DOHH2 (cell line): Measurements from ENCODE around the gene FRAS1.

Experiments
- H3F3A ChIP-seq: fragments of 200-600 bp; sonication (generic), shearing (Covaris generic); 2 replicates; pipeline ENCODE4 v1.6.0; 2016; ENCODE audit warnings: antibody characterized with exemption, mild to moderate bottlenecking; ENCODE audit not compliant: control insufficient read depth, insufficient read depth
- H3K27ac ChIP-seq: fragments of 200-600 bp; sonication (generic); 2 replicates; pipeline ENCODE4 v1.5.1; 2014; ENCODE audit warnings: low read depth, mild to moderate bottlenecking, low read length, moderate library complexity
- H3K27me3 ChIP-seq: fragments of 200-600 bp; sonication (generic); 2 replicates; pipeline ENCODE4 v1.6.1; 2014; ENCODE audit warnings: mild to moderate bottlenecking, low read length, mixed read lengths; ENCODE audit not compliant: control insufficient read depth
- H3K36me3 ChIP-seq: fragments of 200-600 bp; sonication (generic); 2 replicates; pipeline ENCODE4 v1.6.1; 2014; ENCODE audit warnings: mild to moderate bottlenecking, low read length, moderate library complexity, mixed read lengths; ENCODE audit not compliant: control insufficient read depth
- H3K4me1 ChIP-seq: fragments of 200-600 bp; sonication (generic); 2 replicates; pipeline ENCODE4 v1.6.1; 2014; ENCODE audit warnings: mild to moderate bottlenecking, low read length, mixed read lengths; ENCODE audit not compliant: control insufficient read depth
- H3K4me2 ChIP-seq: fragments of 200-600 bp; sonication (generic); 2 replicates; pipeline ENCODE4 v1.6.0; 2014; ENCODE audit warnings: mild to moderate bottlenecking, low read length, moderate library complexity
- H3K4me3 ChIP-seq: fragments of 200-600 bp; sonication (generic); 2 replicates; pipeline ENCODE4 v1.5.1; 2014; ENCODE audit warnings: mild to moderate bottlenecking, low read length, mixed read lengths
- H3K79me2 ChIP-seq: fragments of 200-600 bp; sonication (generic); 2 replicates; pipeline ENCODE4 v1.6.1; 2014; ENCODE audit warnings: mild to moderate bottlenecking, low read length, mixed read lengths; ENCODE audit not compliant: control insufficient read depth
- H3K9me2 ChIP-seq: fragments of 200-600 bp; sonication (generic); replicated peaks from 2 replicates; pipeline ENCODE4 v1.6.1; 2014; ENCODE audit warnings: mild to moderate bottlenecking, low read length, mixed read lengths; ENCODE audit not compliant: control insufficient read depth
- H3K9me3 ChIP-seq: fragments of 200-600 bp; sonication (generic); 2 replicates; pipeline ENCODE4 v1.6.1; 2014; ENCODE audit warnings: antibody characterized with exemption, low read length, mixed read lengths; ENCODE audit not compliant: control insufficient read depth, insufficient read depth
- H4K20me1 ChIP-seq: fragments of 200-600 bp; sonication (generic); 2 replicates; pipeline ENCODE4 v1.6.0; 2014; ENCODE audit warnings: low read depth, mild to moderate bottlenecking, antibody characterized with exemption, low read length, moderate library complexity; ENCODE audit not compliant: control insufficient read depth, insufficient read depth
- CTCF ChIP-seq: fragments of 200-600 bp; sonication (generic); IDR thresholded peaks from one replicate; pipeline ENCODE4 v1.5.1; 2014; ENCODE audit warnings: antibody characterized with exemption, mild to moderate bottlenecking, low read depth, low read length; ENCODE audit not compliant: poor library complexity, severe bottlenecking
- EZH2phosphoT487 ChIP-seq: fragments of 200-600 bp; sonication (generic); IDR thresholded peaks from 2 replicates; pipeline ENCODE4 v1.6.1; 2017; ENCODE audit warnings: borderline replicate concordance, mild to moderate bottlenecking, antibody characterized with exemption, low read length, moderate library complexity, mixed read lengths

Gene FRAS1

GRCh38 chr4:78313754-78314120 lies 256.6 kb downstream of the FRAS1 start:
- Histone ChIP-seq H3K4me2 (no peak overlapping the region), H3K9me3 (no peaks in the 10 kb centered on the region), H3K79me2 (no peaks in the 10 kb centered on the region), H4K20me1 (no peaks in the 10 kb centered on the region), H3K27me3 (no peaks in the 10 kb centered on the region; the same call in 1 of the 2 replicates), H3K9me2 (no peaks in the 10 kb centered on the region), H3F3A (no peaks in the 10 kb centered on the region), H3K4me1 (no peaks in the 10 kb centered on the region), H3K4me3 (no peak overlapping the region), H3K36me3 (no peaks in the 10 kb centered on the region), H3K27ac (no peak overlapping the region)
- no peak for TF ChIP-seq CTCF
- TF ChIP-seq EZH2phosphoT487: no peak

- Histone ChIP-seq H3K27ac (no peak overlapping the region), H3K36me3 (no peaks in the 10 kb centered on the region), H3K4me1 (no peaks in the 10 kb centered on the region), H3K27me3 (peaks cover 6% of the 10 kb centered on the region; the same call in 1 of the 2 replicates), H4K20me1 (no peaks in the 10 kb centered on the region), H3K9me2 (no peaks in the 10 kb centered on the region), H3K4me2 (no peak overlapping the region), H3K4me3 (no peak overlapping the region), H3K9me3 (no peaks in the 10 kb centered on the region), H3F3A (no peaks in the 10 kb centered on the region), H3K79me2 (no peaks in the 10 kb centered on the region)
- no peak for TF ChIP-seq CTCF
- no peak for TF ChIP-seq EZH2phosphoT487
These were observed 261.0 kb downstream of the FRAS1 start for GRCh38 chr4:78318126-78318525.

- Histone ChIP-seq H3K36me3 (no peaks in the 10 kb centered on the region), H3K9me3 (no peaks in the 10 kb centered on the region), H3K27me3 (peaks cover 6% of the 10 kb centered on the region), H4K20me1 (no peaks in the 10 kb centered on the region), H3F3A (no peaks in the 10 kb centered on the region), H3K9me2 (no peaks in the 10 kb centered on the region), H3K27ac (no peak overlapping the region), H3K79me2 (no peaks in the 10 kb centered on the region), H3K4me2 (no peak overlapping the region), H3K4me3 (no peak overlapping the region), H3K4me1 (no peaks in the 10 kb centered on the region)
- TF ChIP-seq EZH2phosphoT487 (no peak), CTCF (no peak)
These were observed 263.3 kb downstream of the FRAS1 start for GRCh38 chr4:78320349-78320935.
